ENCODE results near the gene ZCCHC4.

DNA sequence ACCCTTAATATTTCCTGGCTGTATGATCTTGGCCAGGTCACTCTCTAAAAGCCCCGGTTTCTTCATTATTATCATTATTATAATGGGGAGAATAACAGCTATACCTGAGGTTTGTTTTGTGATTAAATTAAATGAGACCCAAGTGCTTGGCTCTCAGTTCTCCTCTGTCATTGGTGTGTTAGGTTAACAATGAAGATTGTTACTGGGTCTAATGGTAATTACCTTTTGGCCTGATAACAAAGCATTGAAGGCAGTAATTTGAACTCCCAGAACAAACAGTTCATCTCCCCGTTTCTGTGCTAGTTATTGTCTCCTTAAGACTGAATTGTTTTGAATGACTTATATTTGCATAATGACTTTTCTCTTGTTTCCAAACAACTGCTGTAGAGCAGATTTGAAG is 57.7 kb downstream of the ZCCHC4 start:
- TF ChIP-seq, protein P1, sequence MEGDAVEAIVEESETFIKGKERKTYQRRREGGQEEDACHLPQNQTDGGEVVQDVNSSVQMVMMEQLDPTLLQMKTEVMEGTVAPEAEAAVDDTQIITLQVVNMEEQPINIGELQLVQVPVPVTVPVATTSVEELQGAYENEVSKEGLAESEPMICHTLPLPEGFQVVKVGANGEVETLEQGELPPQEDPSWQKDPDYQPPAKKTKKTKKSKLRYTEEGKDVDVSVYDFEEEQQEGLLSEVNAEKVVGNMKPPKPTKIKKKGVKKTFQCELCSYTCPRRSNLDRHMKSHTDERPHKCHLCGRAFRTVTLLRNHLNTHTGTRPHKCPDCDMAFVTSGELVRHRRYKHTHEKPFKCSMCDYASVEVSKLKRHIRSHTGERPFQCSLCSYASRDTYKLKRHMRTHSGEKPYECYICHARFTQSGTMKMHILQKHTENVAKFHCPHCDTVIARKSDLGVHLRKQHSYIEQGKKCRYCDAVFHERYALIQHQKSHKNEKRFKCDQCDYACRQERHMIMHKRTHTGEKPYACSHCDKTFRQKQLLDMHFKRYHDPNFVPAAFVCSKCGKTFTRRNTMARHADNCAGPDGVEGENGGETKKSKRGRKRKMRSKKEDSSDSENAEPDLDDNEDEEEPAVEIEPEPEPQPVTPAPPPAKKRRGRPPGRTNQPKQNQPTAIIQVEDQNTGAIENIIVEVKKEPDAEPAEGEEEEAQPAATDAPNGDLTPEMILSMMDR (IDR thresholded peaks at IDR 0.05), result no peak
- TF ChIP-seq EP300 (IDR thresholded peaks at IDR 0.05), result no peak
- no peak for TF ChIP-seq POLR2AphosphoS5 (IDR thresholded peaks at IDR 0.05)

All from stomach (tissue), 4 donors.